ENCODE data around the gene GAD1. TPM values are rescaled to one million over a fixed set of nuclear protein-coding genes. Genes with fewer than 3 reads are reported as not detected.

Gene GAD1
- total RNA-seq, 3 donors from 2014 or later: 0.15 to 0.66 (median 0.48) TPM

DNA sequence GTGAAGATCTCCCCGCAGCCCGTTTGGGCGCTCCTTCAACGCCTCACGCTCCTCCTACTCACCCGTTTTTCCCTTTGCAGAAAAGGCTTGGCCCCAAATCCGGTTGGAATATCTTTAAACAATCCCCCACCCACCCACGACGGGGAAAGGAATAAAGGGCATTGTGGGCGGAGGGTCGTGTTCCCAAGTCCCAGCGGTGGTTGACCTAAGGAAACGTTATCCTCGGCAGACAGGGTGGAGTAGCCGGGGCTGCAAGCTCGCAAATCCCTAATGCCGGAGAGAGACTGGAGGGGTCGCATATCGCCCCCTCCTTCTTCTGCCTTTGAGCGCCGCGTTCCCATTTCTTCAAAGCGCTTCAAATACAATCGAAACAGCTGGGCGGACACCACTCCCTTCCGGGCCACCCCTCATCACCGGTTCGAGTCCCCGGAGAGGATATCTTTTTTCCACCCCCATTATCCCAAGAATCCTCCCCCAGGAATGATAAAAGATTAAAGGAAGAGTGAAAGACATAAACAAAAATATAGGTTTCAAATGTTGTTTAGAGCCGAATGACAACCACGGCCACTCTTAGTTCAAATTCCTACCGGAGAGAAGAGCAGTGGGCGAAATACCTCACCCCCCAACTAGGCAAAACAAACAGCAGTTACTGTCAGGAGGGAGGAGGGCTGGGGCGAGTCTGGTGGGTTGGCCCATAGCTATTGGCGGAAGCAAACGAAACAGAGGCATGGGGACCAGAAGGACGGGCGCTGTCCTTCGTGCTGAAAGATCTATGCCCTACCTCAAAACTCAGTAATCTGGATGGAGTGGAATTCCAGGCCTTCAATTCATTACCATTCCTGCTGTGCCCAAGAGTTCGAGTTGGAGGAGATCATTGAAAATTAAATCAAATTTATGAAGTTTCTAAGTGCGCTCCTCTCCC lies 2.8 kb upstream of the GAD1 start:
- TF ChIP-seq POLR2AphosphoS5 (IDR thresholded peaks at IDR 0.05) (no peak), POLR2A (IDR thresholded peaks at IDR 0.05) (no peak)
- peak overlapping the region in 1 of 3 donors; percentile 16 for H3K4me3 ChIP-seq
- intact Hi-C loops (cut with DNase I; ENCODE audit: low total_unique reads): no loop called here
- H3K9me3 ChIP-seq: no peaks in the 10 kb centered on the region
- no peaks in the 10 kb centered on the region for H3K36me3 ChIP-seq
- peaks cover 10 to 61% of the 10 kb centered on the region in 2 donors for H3K27me3 ChIP-seq
- peaks cover 5 to 13% of the 10 kb centered on the region in 2 donors for H3K4me1 ChIP-seq
- DNase-seq (ENCODE audit: low spot score in 2 of 2): no peak
- H3K27ac ChIP-seq: no peak overlapping the region

DNA sequence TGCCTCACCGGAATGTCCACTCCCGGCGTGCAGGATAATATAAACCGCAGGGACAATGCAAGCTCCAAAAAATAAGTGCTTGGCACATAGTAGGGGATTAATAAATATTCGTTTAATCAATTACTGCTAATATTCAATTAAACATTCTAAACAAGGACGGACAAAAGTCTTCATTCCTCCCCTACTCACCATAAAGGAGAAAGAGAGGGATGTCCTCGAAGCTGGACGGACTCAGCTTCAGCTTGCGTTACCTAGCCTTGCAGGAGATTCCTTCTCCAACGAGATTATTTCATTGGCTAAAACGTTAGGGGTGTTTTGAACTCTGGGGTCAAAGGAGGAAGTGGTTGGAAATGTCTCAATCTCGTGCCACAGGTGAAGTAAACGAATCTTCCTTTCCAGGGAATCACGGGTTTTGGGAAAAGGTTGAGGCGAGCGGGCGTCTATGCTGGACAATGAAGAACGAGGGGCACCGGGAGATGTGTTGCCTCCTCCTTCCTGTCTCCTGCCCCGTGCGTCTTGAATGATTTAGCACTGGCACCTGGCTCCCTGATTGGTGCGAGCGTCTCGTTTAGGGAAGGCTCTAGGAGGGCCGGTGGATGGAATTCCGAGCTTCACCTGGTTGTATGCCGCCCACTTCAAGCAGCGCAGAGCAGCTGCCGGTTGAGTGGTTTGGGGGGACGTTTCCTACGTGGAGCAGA lies 2.0 kb upstream of the GAD1 start:
- Histone ChIP-seq H3K4me1 (peaks cover 5 to 13% of the 10 kb centered on the region in 2 donors), H3K36me3 (no peaks in the 10 kb centered on the region)

DNA sequence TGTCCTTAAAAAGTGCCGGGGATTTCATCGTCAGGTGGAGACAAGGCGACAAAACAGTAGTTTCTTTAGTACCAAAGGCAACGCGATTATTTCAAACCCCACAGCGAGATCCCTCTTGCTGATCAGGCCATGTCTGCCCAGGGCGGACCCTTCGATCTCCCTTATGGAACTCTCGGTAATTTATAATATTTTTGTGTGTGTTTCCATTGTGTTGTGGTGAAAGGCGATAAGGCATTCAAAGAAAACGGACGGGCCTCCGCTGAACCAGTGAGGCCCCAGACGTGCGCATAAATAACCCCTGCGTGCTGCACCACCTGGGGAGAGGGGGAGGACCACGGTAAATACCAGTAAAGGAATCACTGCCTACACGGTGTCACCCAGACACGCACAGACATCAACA lies 1.4 kb upstream of the GAD1 start:
- intact Hi-C loops (cut with DNase I; ENCODE audit: low total_unique reads): no loop called here
- TF ChIP-seq POLR2AphosphoS5 (IDR thresholded peaks at IDR 0.05) (no peak), POLR2A (IDR thresholded peaks at IDR 0.05) (no peak)
- TF ChIP-seq, protein P1, sequence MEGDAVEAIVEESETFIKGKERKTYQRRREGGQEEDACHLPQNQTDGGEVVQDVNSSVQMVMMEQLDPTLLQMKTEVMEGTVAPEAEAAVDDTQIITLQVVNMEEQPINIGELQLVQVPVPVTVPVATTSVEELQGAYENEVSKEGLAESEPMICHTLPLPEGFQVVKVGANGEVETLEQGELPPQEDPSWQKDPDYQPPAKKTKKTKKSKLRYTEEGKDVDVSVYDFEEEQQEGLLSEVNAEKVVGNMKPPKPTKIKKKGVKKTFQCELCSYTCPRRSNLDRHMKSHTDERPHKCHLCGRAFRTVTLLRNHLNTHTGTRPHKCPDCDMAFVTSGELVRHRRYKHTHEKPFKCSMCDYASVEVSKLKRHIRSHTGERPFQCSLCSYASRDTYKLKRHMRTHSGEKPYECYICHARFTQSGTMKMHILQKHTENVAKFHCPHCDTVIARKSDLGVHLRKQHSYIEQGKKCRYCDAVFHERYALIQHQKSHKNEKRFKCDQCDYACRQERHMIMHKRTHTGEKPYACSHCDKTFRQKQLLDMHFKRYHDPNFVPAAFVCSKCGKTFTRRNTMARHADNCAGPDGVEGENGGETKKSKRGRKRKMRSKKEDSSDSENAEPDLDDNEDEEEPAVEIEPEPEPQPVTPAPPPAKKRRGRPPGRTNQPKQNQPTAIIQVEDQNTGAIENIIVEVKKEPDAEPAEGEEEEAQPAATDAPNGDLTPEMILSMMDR (IDR thresholded peaks at IDR 0.05): no peak
- Histone ChIP-seq H3K4me3 (peak overlapping the region in 2 of 3 donors; percentile 45 to 76), H3K4me1 (peaks cover 5 to 14% of the 10 kb centered on the region in 2 donors), H3K9me3 (no peaks in the 10 kb centered on the region), H3K36me3 (no peaks in the 10 kb centered on the region), H3K27ac (no peak overlapping the region), H3K27me3 (peaks cover 10 to 76% of the 10 kb centered on the region in 2 donors)
- DNase-seq (ENCODE audit: low spot score in 2 of 2): no peak

More for the DNA sequence above, 2.0 kb upstream of the GAD1 start:
- no peak for TF ChIP-seq POLR2A (IDR thresholded peaks at IDR 0.05)
- TF ChIP-seq POLR2AphosphoS5 (IDR thresholded peaks at IDR 0.05): no peak
- TF ChIP-seq, protein P1 (IDR thresholded peaks at IDR 0.05): no peak
- no peaks in the 10 kb centered on the region for H3K9me3 ChIP-seq
- DNase-seq (ENCODE audit: low spot score in 2 of 2): no peak
- H3K27me3 ChIP-seq: peaks cover 10 to 69% of the 10 kb centered on the region in 2 donors
- intact Hi-C loops (cut with DNase I; ENCODE audit: low total_unique reads): no loop called here
- no peak overlapping the region for H3K27ac ChIP-seq
- no peak overlapping the region for H3K4me3 ChIP-seq

DNA sequence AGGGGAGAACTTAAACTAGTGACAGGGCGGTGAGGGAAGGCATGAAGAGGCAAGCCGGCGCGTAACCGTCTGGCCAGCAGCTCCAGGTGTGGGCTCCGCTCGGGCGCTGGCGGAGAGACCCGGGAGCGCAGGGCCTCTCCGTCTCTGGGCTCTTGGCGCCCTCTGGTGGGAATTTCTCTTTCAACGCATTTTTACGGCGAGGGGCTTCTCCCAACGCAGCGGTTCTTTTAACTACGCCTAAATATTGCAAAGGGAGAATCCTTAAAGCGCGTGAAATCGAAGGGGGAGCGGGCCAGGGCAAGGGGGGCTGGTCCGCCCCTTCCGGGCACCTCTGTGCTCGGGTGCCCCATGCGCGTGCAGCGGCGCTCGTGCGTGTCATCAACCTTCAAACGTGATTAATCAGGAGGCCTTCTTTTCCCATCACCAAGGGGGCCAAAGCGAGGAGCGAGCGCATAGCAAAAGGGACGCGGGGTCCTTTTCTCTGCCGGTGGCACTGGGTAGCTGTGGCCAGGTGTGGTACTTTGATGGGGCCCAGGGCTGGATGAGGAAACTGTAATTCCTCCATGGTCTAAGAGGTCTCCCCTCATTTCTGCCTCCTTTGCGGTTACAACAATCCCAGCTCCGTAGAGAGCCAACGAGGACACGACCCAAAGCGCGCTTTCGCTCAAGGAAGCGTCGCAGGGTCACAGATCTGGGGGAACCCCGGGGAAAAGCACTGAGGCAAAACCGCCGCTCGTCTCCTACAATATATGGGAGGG lies 762 bp upstream of the GAD1 start:
- Histone ChIP-seq H3K4me3 (peak overlapping the region; percentile 30 to 76 (median 45)), H3K4me1 (peaks cover 5 to 19% of the 10 kb centered on the region in 2 donors), H3K27me3 (peaks cover 10 to 82% of the 10 kb centered on the region in 2 donors), H3K27ac (no peak overlapping the region), H3K36me3 (no peaks in the 10 kb centered on the region), H3K9me3 (no peaks in the 10 kb centered on the region)
- intact Hi-C loops (cut with DNase I; ENCODE audit: low total_unique reads): no loop called here
- no peak for TF ChIP-seq POLR2AphosphoS5 (IDR thresholded peaks at IDR 0.05)
- TF ChIP-seq POLR2A (IDR thresholded peaks at IDR 0.05): no peak
- TF ChIP-seq, protein P1 (IDR thresholded peaks at IDR 0.05): peak; percentile 53 to 84 (median 75)
- no peak for DNase-seq (ENCODE audit: low spot score in 2 of 2)

All from breast epithelium (tissue), 4 donors.